ENCODE results near the gene MATN1. TPM values are rescaled to one million over a fixed set of nuclear protein-coding genes. Genes with fewer than 3 reads are reported as not detected.
A peak's percentile ranks its signal among the peaks of the same experiment; 100 is the strongest.

Gene MATN1
- total and polyA plus RNA-seq, 8 donors: 0.06 to 0.07 TPM; not detected in 6

- Histone ChIP-seq H3K36me3 (no peaks in the 10 kb centered on the region), H3K9me3 (no peaks in the 10 kb centered on the region), H3K27ac (no peak overlapping the region), H3K4me1 (no peaks in the 10 kb centered on the region), H3K27me3 (no peaks in the 10 kb centered on the region), H3K4me3 (no peak overlapping the region)
- DNase-seq (no peak), FAIRE-seq (no peak), ATAC-seq (no peak)
- WGBS, 2 donors: 90 to 93% methylated on average over 2 of the region's 2 CpGs
- intact Hi-C loops (cut with DNase I): loop anchor here in 1 of 3 donors (5.0 to 10.0 kb wide), 2 partner anchors 906 to 1474 kb away; no protein-coding TSS in a partner anchor
- TF ChIP-seq, protein P1, sequence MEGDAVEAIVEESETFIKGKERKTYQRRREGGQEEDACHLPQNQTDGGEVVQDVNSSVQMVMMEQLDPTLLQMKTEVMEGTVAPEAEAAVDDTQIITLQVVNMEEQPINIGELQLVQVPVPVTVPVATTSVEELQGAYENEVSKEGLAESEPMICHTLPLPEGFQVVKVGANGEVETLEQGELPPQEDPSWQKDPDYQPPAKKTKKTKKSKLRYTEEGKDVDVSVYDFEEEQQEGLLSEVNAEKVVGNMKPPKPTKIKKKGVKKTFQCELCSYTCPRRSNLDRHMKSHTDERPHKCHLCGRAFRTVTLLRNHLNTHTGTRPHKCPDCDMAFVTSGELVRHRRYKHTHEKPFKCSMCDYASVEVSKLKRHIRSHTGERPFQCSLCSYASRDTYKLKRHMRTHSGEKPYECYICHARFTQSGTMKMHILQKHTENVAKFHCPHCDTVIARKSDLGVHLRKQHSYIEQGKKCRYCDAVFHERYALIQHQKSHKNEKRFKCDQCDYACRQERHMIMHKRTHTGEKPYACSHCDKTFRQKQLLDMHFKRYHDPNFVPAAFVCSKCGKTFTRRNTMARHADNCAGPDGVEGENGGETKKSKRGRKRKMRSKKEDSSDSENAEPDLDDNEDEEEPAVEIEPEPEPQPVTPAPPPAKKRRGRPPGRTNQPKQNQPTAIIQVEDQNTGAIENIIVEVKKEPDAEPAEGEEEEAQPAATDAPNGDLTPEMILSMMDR (IDR thresholded peaks at IDR 0.05): no peak
These were observed 22.1 kb downstream of the MATN1 start for GRCh38 chr1:30701258-30701633.

- FAIRE-seq (no peak), DNase-seq (no peak), ATAC-seq (peak in 2 of 4 donors; percentile 18 to 54)
- TF ChIP-seq, protein P1 (IDR thresholded peaks at IDR 0.05): no peak
- no peaks in the 10 kb centered on the region for H3K27me3 ChIP-seq
- H3K4me1 ChIP-seq: no peaks in the 10 kb centered on the region
- 78 to 80% methylated on average over 7 of the region's 7 CpGs for WGBS, 2 donors
- no peak overlapping the region for H3K27ac ChIP-seq
- H3K36me3 ChIP-seq: no peaks in the 10 kb centered on the region
- intact Hi-C loops (cut with DNase I): loop anchor here in 1 of 3 donors (5.0 to 10.0 kb wide), 2 partner anchors 906 to 1473 kb away; no protein-coding TSS in a partner anchor
- no peaks in the 10 kb centered on the region for H3K9me3 ChIP-seq
- H3K4me3 ChIP-seq: no peak overlapping the region
These were observed 22.7 kb downstream of the MATN1 start for GRCh38 chr1:30700528-30701257.

- H3K27me3 ChIP-seq: no peaks in the 10 kb centered on the region
- no peaks in the 10 kb centered on the region for H3K9me3 ChIP-seq
- no peak for DNase-seq
- no peak overlapping the region for H3K27ac ChIP-seq
- intact Hi-C loops (cut with DNase I): loop anchor here in 1 of 3 donors (5.0 to 10.0 kb wide), 2 partner anchors 905 to 1472 kb away; no protein-coding TSS in a partner anchor
- FAIRE-seq: no peak
- H3K36me3 ChIP-seq: no peaks in the 10 kb centered on the region
- H3K4me3 ChIP-seq: no peak overlapping the region
- 75 to 86% methylated on average over 1 of the region's 1 CpG for WGBS, 2 donors
- TF ChIP-seq, protein P1 (IDR thresholded peaks at IDR 0.05): no peak
- no peaks in the 10 kb centered on the region for H3K4me1 ChIP-seq
- no peak for ATAC-seq
These were observed 23.6 kb downstream of the MATN1 start for GRCh38 chr1:30699762-30700161.

DNA sequence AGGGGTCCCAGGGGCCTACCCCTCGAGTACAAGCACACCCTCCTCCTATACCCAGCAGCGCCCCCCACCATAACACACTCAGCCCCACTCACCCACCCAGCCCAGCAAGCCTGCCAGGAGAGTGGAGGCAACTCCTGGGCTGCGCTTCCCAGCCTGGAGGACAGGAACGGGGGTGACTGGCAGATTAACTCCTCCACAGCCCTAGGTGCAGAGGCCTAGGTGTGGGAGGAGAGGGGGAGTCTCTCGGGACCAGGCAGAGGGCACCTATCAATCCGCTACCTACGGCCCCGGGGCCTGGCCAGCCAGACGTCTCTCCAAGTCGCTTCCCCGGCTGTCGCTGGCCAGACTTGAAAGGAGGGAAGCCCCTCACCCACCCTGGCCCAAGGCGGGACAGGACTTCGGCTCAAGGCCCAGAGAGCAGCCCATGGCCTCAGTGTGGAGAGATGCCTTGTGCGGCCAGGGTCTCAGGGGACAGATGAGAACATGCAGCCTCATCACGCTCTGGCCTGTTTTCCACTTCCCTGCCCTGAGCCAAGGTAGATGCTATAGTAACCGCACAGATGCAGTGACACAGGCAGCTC is 24.9 kb downstream of the MATN1 start:
- no peak for FAIRE-seq
- 74 to 82% methylated on average over 17 of the region's 17 CpGs for WGBS, 2 donors
- H3K27me3 ChIP-seq: no peaks in the 10 kb centered on the region
- intact Hi-C loops (cut with DNase I): no loop called here
- H3K27ac ChIP-seq: no peak overlapping the region
- H3K4me1 ChIP-seq: no peaks in the 10 kb centered on the region
- peak in 1 of 6 donors; percentile 45 for DNase-seq
- no peaks in the 10 kb centered on the region for H3K9me3 ChIP-seq
- TF ChIP-seq, protein P1 (IDR thresholded peaks at IDR 0.05): no peak
- no peak overlapping the region for H3K4me3 ChIP-seq
- no peaks in the 10 kb centered on the region for H3K36me3 ChIP-seq
- peak in 2 of 4 donors; percentile 10 to 25 for ATAC-seq

Measured in pancreas (tissue), 10 donors.